Measurements from ENCODE around the gene TSPAN18.

Gene TSPAN18

DNA sequence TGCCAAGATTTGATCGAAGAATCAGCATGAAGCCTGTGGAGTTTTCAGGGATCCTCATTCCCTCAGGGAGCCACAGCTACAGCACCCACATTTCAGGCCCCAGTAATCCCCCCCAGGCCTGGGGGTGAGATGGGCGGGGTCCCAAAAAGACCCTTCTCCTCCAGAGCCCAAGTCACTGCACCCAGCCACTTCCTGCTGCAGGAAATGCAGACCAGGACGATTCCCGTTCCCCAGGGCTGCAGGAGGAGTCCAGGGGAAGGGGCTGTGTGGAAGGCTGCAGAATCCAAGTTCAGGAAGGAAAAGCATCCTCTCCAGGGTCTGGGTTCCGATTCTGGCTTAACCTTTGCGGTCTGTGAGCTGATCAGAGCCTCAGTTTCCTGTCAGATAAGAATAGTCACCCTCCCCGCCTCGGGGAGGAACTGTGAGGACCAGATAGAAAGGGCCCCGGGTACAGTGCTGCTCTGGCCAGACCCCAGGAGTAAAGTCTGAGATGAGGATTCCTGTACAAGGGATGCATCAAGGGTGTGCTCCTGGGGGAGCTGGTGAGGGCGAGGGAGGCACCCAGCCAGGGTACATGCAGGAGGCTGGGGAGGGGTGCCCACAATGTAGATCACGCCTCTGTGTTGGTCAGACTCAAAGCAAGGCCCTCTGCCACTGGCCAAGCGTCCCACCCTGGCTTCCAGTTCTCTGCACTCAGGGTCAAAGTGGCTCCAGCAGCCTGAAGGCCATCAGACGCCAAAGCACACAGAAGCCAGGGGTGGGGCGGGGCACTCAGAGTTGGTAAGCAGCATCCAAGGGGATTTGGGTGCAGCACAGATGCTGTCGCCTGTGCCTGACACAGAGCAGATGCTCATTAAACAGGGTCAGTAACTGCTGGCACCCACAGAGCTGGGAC lies 254.0 kb downstream of the TSPAN18 start:
- no peak for DNase-seq (ENCODE audit: low read depth, low spot score)
- Histone ChIP-seq H3K4me3 (no peak overlapping the region), H3K9ac (ENCODE audit: insufficient read length) (no peak overlapping the region), H3K27ac (no peak overlapping the region), H3K36me3 (ENCODE audit: insufficient read depth, low read length) (no peaks in the 10 kb centered on the region), H3K9me3 (ENCODE audit: low read depth, low read length) (no peaks in the 10 kb centered on the region)
- no peak for TF ChIP-seq POLR2AphosphoS5 (IDR thresholded peaks at IDR 0.05; ENCODE audit: borderline replicate concordance, low read depth, low read length)
- no peak for TF ChIP-seq EZH2 (IDR thresholded peaks at IDR 0.05)
- no peak for TF ChIP-seq FOXP2 (optimal IDR thresholded peaks at IDR 0.05; ENCODE audit: control extremely low read depth, extremely low read length, insufficient read depth)

Measured in SK-N-MC (cell line).